ENCODE results near the gene CCDC86.

Gene CCDC86

DNA sequence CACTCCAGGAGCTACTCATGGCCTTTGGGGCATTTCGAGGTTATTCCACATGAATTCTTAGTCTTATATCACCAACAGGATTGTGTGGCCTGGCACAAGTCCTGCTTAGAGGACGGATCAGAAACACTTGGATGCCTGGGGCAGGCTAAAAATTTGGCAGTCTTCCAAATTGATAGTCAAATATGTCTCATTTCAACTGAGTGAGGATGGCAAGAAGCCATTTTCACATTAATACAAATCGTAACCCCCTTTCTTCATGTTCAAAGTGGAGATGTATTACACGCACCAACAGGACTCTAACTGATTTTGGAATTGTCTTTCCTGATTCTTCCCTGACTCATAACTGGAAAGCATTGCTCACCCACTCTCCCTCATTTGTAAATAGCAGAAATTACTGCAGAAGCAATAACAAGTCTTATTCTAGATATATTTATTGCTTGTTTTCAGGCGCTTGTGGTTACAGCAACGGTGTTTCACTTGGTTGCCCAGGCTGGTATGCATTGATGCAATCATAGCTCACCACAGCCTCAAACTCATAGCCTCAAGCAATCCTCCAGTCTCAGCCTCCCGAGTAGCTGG is 10.3 kb upstream of the CCDC86 start:
- no peak for DNase-seq (ENCODE audit: low read depth)
- no peak for TF ChIP-seq MYC (IDR thresholded peaks at IDR 0.05; ENCODE audit: low read depth, low read length)
- no peak overlapping the region for H3K4me3 ChIP-seq (ENCODE audit: low read depth, low read length)

DNA sequence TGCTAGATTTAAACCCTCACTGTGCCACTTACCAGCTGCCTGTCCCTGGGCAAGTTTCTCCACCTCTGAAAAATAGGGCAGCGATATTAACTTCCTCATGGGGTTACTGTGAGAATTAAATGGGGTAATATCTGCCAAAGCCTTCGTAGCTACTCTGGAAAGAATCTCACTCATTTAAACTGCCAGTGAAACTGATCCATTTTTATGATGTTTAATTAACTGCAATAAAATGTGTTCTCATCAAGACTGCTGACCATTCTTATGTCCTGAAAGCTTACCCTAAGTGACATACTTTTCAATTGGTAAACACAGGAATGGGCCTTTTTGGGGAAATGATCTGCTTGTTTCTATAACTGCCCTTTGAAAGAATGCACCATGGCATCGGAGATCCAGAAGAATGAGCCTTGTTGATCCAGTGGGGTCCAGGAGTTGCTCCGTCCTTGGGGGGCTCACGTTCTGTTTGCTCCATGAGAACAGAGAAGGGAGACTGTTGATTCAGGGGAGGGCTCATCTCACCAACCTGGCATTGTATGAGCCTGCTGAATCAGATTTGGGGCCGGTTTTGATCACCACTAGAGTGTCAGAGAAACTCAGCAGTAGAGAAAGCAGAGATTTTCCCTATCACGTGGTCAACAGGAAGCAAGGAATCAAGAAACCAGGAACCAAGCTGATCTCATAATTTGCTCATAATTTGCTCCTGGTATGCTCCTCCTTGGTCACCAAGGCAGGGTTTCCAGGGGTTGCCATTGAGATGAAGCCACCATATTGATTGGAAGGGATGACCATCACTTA is 7.0 kb upstream of the CCDC86 start:
- no peak for DNase-seq (ENCODE audit: low read depth)
- TF ChIP-seq POLR2A (IDR thresholded peaks at IDR 0.05; ENCODE audit: extremely low read depth, insufficient read length), result no peak
- TF ChIP-seq, protein P1, sequence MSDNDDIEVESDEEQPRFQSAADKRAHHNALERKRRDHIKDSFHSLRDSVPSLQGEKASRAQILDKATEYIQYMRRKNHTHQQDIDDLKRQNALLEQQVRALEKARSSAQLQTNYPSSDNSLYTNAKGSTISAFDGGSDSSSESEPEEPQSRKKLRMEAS (IDR thresholded peaks at IDR 0.05; ENCODE audit: low read depth, low read length), result no peak
- TF ChIP-seq, protein P2, sequence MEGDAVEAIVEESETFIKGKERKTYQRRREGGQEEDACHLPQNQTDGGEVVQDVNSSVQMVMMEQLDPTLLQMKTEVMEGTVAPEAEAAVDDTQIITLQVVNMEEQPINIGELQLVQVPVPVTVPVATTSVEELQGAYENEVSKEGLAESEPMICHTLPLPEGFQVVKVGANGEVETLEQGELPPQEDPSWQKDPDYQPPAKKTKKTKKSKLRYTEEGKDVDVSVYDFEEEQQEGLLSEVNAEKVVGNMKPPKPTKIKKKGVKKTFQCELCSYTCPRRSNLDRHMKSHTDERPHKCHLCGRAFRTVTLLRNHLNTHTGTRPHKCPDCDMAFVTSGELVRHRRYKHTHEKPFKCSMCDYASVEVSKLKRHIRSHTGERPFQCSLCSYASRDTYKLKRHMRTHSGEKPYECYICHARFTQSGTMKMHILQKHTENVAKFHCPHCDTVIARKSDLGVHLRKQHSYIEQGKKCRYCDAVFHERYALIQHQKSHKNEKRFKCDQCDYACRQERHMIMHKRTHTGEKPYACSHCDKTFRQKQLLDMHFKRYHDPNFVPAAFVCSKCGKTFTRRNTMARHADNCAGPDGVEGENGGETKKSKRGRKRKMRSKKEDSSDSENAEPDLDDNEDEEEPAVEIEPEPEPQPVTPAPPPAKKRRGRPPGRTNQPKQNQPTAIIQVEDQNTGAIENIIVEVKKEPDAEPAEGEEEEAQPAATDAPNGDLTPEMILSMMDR (IDR thresholded peaks at IDR 0.05; ENCODE audit: low read depth, low read length), result no peak
- no peak for TF ChIP-seq MYC (IDR thresholded peaks at IDR 0.05; ENCODE audit: low read depth, low read length)

DNA sequence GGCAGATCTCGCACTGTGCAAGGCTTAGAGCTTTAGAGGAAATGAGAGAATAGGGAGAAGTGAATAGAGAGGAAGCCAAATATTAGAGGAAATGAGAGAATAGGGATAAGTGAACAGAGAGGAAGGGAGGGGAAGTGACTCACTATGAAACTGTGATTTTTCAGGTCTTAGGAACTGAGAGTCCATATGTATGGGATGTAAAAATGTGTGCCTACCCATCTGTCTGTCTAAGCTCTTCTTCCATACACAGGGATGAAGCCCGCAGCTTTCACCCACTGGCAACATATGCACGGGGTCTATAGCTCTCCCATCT is 6.4 kb upstream of the CCDC86 start:
- no peak for DNase-seq (ENCODE audit: low read depth)
- H3K4me3 ChIP-seq (ENCODE audit: low read depth, low read length), result no peak overlapping the region
- no peak for TF ChIP-seq MYC (IDR thresholded peaks at IDR 0.05; ENCODE audit: low read depth, low read length)
- TF ChIP-seq, protein P1 (IDR thresholded peaks at IDR 0.05; ENCODE audit: low read depth, low read length), result no peak
- TF ChIP-seq POLR2A (IDR thresholded peaks at IDR 0.05; ENCODE audit: extremely low read depth, insufficient read length), result no peak
- TF ChIP-seq, protein P2 (IDR thresholded peaks at IDR 0.05; ENCODE audit: low read depth, low read length), result no peak

More for the DNA sequence above, 7.0 kb upstream of the CCDC86 start:
- H3K4me3 ChIP-seq (ENCODE audit: low read depth, low read length), result no peak overlapping the region

DNA sequence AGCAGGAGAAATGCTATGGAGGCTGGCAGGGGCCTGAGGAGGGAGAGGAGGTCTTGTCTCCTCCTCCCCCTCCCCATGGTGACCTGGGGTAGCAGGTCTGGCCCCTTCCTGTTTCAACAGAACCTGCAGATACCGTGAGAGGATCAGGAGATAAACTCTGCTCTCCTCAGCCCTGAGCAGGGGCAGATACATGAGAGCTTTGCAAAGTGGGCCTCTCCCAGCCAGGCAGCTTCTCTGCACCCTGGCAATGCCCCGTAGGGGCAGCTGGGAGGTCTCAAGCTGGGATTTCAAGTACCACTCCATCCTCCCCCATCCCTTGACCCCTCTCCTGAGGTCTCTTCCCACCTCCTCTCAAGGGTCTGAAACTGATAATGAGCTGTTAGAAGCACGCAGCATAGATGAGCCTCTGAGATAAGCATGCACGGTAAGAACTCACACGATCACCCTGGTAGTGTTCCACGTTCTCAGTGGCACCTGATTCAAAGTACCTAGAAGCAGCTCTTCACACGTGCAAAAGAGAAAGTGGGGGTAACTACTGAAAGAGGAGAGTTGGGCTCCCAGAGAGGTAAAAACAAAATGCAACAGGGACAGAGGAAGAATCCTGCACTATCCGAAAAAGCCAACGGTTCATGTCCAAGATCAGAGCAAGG is 4.9 kb upstream of the CCDC86 start:
- TF ChIP-seq, protein P1 (IDR thresholded peaks at IDR 0.05; ENCODE audit: low read depth, low read length), result no peak
- TF ChIP-seq, protein P2 (IDR thresholded peaks at IDR 0.05; ENCODE audit: low read depth, low read length), result no peak
- TF ChIP-seq POLR2A (IDR thresholded peaks at IDR 0.05; ENCODE audit: extremely low read depth, insufficient read length), result no peak
- TF ChIP-seq MYC (IDR thresholded peaks at IDR 0.05; ENCODE audit: low read depth, low read length), result no peak
- no peak overlapping the region for H3K4me3 ChIP-seq (ENCODE audit: low read depth, low read length)
- DNase-seq (ENCODE audit: low read depth), result no peak

DNA sequence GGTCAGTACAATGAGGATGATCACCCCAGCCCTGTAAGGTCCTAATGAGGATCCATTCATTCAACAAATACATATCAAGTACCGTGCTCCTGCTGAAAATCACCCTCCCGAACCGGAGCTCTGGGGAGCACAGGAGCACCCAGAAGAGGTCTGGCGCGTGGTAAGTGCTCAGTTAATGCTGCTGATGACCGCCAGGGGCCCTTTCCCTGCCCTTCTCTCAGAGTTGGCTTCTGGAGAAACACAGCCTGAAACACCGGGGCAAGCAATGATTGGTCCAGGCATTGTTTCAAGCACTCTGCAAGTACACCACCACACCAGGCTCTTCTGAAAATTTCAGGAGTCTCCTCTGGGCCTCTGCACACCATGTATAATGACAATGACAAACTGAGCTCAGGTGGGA is 3.8 kb upstream of the CCDC86 start:
- DNase-seq (ENCODE audit: low read depth), result no peak
- H3K4me3 ChIP-seq (ENCODE audit: low read depth, low read length), result no peak overlapping the region
- TF ChIP-seq, protein P2 (IDR thresholded peaks at IDR 0.05; ENCODE audit: low read depth, low read length), result no peak
- TF ChIP-seq, protein P1 (IDR thresholded peaks at IDR 0.05; ENCODE audit: low read depth, low read length), result no peak
- TF ChIP-seq MYC (IDR thresholded peaks at IDR 0.05; ENCODE audit: low read depth, low read length) (no peak), POLR2A (IDR thresholded peaks at IDR 0.05; ENCODE audit: extremely low read depth, insufficient read length) (no peak)
